Fibroblast of skin of left biceps (primary cell): ENCODE data around the gene PIEZO2.

Experiments
- DNase-seq, 2 experiments: peaks; one replicate each; pipeline ENCODE4 v3.0.0-alpha.2; 2013; ENCODE audit warnings: low read depth in 2 of 2

Gene PIEZO2

GRCh38 chr18:10620670-10621329 lies 528.6 kb downstream of the PIEZO2 start:
- peak; percentile 1 for DNase-seq
